Progenitor cell of endocrine pancreas (in vitro differentiated cells): ENCODE data around the gene MSI2. TPM values are rescaled to one million over a fixed set of nuclear protein-coding genes. Genes with fewer than 3 reads are reported as not detected.

Source experiments
- DNase-seq: peaks from one replicate; pipeline ENCODE4 v3.0.0; 2021; ENCODE audit warnings: low spot score; ENCODE audit not compliant: unreplicated experiment
- H3K27ac Mint-ChIP-seq: 2 replicates; pipeline ENCODE4 v1.8.0; 2021; ENCODE audit warnings: mild to moderate bottlenecking, moderate library complexity, mixed read lengths
- H3K27me3 Mint-ChIP-seq: 2 replicates; pipeline ENCODE4 v1.8.0; 2021; ENCODE audit warnings: mixed read lengths
- H3K36me3 Mint-ChIP-seq: 2 replicates; pipeline ENCODE4 v1.8.0; 2022; ENCODE audit warnings: mixed read lengths; ENCODE audit not compliant: insufficient read depth
- H3K4me1 Mint-ChIP-seq: 2 replicates; pipeline ENCODE4 v1.8.0; 2021; ENCODE audit warnings: low read depth, mixed read lengths
- H3K4me3 Mint-ChIP-seq: 2 replicates; pipeline ENCODE4 v1.8.0; 2021; ENCODE audit warnings: low read depth, mild to moderate bottlenecking, moderate library complexity, mixed read lengths
- H3K9me3 Mint-ChIP-seq: 2 replicates; pipeline ENCODE4 v1.8.0; 2021; ENCODE audit warnings: low read depth, mixed read lengths
- total RNA-seq: library from RNA; stranded (reverse); gene quantifications from 2 replicates; pipeline ENCODE4 v1.2.1, GENCODE V29; 2021
- TF ChIP-seq, protein P1 (sequence below): fragments of 200-600 bp; sonication (generic); IDR thresholded peaks from one replicate; pipeline ENCODE4 v1.5.0; 2021; ENCODE audit warnings: antibody characterized with exemption, mild to moderate bottlenecking; ENCODE audit not compliant: unreplicated experiment

Gene MSI2
- total RNA-seq, 1 donor from 2014 or later = 164 TPM

- H3K27ac Mint-ChIP-seq = no peak overlapping the region
- H3K4me3 Mint-ChIP-seq = no peak overlapping the region
- no peaks in the 10 kb centered on the region for H3K27me3 Mint-ChIP-seq
- H3K4me1 Mint-ChIP-seq = peaks cover 4% of the 10 kb centered on the region
- no peaks in the 10 kb centered on the region for H3K36me3 Mint-ChIP-seq
- TF ChIP-seq, protein P1, sequence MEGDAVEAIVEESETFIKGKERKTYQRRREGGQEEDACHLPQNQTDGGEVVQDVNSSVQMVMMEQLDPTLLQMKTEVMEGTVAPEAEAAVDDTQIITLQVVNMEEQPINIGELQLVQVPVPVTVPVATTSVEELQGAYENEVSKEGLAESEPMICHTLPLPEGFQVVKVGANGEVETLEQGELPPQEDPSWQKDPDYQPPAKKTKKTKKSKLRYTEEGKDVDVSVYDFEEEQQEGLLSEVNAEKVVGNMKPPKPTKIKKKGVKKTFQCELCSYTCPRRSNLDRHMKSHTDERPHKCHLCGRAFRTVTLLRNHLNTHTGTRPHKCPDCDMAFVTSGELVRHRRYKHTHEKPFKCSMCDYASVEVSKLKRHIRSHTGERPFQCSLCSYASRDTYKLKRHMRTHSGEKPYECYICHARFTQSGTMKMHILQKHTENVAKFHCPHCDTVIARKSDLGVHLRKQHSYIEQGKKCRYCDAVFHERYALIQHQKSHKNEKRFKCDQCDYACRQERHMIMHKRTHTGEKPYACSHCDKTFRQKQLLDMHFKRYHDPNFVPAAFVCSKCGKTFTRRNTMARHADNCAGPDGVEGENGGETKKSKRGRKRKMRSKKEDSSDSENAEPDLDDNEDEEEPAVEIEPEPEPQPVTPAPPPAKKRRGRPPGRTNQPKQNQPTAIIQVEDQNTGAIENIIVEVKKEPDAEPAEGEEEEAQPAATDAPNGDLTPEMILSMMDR = no peak
- no peaks in the 10 kb centered on the region for H3K9me3 Mint-ChIP-seq
- no peak for DNase-seq
Measured at GRCh38 chr17:57588086-57588485, 331.8 kb downstream of the MSI2 start.

DNA sequence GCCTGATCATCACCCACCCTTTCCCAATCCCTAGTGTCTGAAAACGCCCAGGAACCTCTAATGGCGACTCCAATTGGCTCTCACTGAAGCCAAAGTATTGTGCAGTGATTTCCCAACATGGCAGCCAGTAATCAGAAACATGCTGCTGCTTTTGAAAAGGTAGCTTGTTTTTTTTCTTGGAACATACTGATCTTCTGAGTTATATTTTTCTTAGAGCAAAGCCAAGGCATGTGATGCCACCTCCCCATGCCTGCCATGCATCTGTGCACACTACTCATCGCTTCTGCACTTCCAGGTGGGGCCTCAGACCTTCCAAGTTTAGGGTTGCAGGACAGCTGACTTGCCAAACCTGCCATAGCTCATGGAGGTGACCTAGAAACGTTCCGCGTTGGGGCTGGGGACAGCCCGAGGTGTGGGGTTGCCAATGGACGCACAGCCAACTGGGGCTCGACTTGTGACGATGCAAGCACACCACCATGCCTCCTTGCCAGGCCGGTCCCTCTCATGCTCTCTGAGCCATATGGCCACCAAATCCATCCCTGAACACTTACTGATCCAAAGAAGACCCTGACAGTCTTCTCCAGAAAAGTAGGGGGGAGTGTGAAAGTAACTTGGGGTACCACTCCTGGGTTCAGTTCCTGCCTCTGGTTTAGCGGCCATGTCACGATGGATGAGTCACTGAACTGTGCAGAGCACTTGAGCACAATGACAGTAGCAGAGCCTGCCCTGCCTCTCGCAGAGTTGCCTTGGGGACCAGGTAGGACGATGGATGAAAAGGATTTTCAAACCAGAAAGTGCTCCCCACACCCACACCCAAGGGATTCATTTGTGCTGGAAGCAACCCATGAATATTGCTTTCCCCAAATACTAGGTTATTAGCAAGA lies 333.1 kb downstream of the MSI2 start:
- DNase-seq = no peak
- peaks cover 7% of the 10 kb centered on the region for H3K36me3 Mint-ChIP-seq
- peaks cover 4% of the 10 kb centered on the region for H3K4me1 Mint-ChIP-seq
- TF ChIP-seq, protein P1 = no peak
- no peaks in the 10 kb centered on the region for H3K9me3 Mint-ChIP-seq
- H3K4me3 Mint-ChIP-seq = no peak overlapping the region
- no peak overlapping the region for H3K27ac Mint-ChIP-seq
- no peaks in the 10 kb centered on the region for H3K27me3 Mint-ChIP-seq

DNA sequence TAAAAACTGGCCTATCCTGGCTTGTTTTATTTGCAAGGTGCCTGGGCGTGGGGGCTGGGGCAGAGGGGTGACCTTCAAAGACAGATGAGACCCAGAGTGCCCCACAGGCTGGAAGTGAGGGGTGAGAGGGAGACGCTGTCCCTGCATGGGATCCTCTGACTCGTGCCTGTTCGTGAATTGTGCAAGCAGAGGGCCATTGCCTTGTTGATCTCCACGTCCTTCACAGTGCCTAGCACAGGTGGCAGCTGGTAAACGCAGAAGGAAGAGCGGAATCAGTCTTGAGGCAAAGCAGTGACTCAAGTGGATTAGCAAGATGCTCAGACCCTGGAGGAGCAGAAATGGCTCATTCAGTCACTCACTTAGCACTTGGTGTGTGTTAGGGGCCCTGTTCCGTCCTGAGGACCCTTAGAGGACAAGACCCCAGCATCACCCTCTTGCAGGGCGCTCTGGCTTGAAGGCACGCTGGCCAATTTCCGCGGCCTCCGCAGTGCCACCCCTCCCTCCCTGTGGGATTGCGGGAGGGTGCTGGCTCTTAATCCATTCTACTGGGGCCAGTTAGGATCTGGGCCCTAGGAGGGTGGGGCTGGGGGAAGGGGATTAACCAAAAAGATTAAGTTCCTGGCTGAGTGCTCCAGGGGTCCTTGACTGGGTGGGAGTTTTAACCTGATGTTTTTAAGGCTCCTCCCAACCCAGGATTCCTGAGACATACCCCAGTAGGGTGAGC lies 337.6 kb downstream of the MSI2 start:
- no peak for DNase-seq
- Mint-ChIP-seq H3K4me1 (peaks cover 16% of the 10 kb centered on the region), H3K27me3 (no peaks in the 10 kb centered on the region), H3K27ac (no peak overlapping the region), H3K36me3 (peaks cover 12% of the 10 kb centered on the region), H3K9me3 (no peaks in the 10 kb centered on the region), H3K4me3 (no peak overlapping the region)
- TF ChIP-seq, protein P1 = no peak

DNA sequence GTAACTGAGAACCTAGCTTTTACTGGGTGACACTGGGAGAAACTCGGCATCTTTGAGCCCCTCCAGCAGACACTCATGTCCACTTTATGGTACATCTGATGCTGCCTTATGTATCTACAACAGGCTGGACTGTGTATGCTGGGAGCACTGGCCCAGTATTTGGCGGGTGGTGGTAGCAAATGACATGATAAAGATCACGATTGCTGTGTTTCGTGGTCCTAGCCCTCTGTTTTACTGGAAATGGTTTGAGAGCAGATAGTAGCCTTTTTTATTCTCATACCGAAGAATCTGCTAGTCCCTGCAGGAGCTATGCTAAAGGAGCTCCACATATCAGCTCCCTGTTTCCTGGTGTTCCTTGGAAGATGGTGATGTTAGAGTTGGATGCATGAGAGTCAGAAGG lies 338.4 kb downstream of the MSI2 start:
- Mint-ChIP-seq H3K27me3 (no peaks in the 10 kb centered on the region), H3K27ac (no peak overlapping the region), H3K4me1 (peaks cover 16% of the 10 kb centered on the region), H3K9me3 (no peaks in the 10 kb centered on the region), H3K4me3 (no peak overlapping the region), H3K36me3 (peaks cover 16% of the 10 kb centered on the region)
- DNase-seq = no peak
- TF ChIP-seq, protein P1 = no peak

- Mint-ChIP-seq H3K36me3 (peaks cover 16% of the 10 kb centered on the region), H3K27me3 (no peaks in the 10 kb centered on the region), H3K4me1 (peaks cover 16% of the 10 kb centered on the region), H3K27ac (no peak overlapping the region), H3K9me3 (no peaks in the 10 kb centered on the region), H3K4me3 (no peak overlapping the region)
- TF ChIP-seq, protein P1 = no peak
- no peak for DNase-seq
Measured at GRCh38 chr17:57595426-57595825, 339.1 kb downstream of the MSI2 start.
